ENCODE data around the gene XPOT.

GRCh38 chr12:64497903-64498302, 93.7 kb downstream of the XPOT start:
- TF ChIP-seq, protein P1, sequence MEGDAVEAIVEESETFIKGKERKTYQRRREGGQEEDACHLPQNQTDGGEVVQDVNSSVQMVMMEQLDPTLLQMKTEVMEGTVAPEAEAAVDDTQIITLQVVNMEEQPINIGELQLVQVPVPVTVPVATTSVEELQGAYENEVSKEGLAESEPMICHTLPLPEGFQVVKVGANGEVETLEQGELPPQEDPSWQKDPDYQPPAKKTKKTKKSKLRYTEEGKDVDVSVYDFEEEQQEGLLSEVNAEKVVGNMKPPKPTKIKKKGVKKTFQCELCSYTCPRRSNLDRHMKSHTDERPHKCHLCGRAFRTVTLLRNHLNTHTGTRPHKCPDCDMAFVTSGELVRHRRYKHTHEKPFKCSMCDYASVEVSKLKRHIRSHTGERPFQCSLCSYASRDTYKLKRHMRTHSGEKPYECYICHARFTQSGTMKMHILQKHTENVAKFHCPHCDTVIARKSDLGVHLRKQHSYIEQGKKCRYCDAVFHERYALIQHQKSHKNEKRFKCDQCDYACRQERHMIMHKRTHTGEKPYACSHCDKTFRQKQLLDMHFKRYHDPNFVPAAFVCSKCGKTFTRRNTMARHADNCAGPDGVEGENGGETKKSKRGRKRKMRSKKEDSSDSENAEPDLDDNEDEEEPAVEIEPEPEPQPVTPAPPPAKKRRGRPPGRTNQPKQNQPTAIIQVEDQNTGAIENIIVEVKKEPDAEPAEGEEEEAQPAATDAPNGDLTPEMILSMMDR (IDR thresholded peaks at IDR 0.05): no peak
- TF ChIP-seq TCF7L2 (IDR thresholded peaks at IDR 0.05; ENCODE audit: low read depth, low read length): no peak
- TF ChIP-seq SIN3A (IDR thresholded peaks at IDR 0.05; ENCODE audit: borderline replicate concordance, insufficient read depth, low read depth, low read length): no peak
